ENCODE measurements around the gene SNX17. TPM values are rescaled to one million over a fixed set of nuclear protein-coding genes. Genes with fewer than 3 reads are reported as not detected.
"Not testable (repeated sequence)": the region's sequence is repeated elsewhere in the genome, so short reads cannot be mapped to it uniquely, and the experiment has no call there.

The SNX17 gene, protein sequence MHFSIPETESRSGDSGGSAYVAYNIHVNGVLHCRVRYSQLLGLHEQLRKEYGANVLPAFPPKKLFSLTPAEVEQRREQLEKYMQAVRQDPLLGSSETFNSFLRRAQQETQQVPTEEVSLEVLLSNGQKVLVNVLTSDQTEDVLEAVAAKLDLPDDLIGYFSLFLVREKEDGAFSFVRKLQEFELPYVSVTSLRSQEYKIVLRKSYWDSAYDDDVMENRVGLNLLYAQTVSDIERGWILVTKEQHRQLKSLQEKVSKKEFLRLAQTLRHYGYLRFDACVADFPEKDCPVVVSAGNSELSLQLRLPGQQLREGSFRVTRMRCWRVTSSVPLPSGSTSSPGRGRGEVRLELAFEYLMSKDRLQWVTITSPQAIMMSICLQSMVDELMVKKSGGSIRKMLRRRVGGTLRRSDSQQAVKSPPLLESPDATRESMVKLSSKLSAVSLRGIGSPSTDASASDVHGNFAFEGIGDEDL
- 229 and 234 TPM in 2 replicates for total RNA-seq (2014; rRNA removed; shearing (Covaris generic))
- polyA plus RNA-seq (2015; cell fraction: cytosol; rRNA removed): 183 and 218 TPM in 2 replicates
- 154 and 181 TPM in 2 replicates for polyA plus RNA-seq (2015; cell fraction: nucleus; rRNA removed)

DNA sequence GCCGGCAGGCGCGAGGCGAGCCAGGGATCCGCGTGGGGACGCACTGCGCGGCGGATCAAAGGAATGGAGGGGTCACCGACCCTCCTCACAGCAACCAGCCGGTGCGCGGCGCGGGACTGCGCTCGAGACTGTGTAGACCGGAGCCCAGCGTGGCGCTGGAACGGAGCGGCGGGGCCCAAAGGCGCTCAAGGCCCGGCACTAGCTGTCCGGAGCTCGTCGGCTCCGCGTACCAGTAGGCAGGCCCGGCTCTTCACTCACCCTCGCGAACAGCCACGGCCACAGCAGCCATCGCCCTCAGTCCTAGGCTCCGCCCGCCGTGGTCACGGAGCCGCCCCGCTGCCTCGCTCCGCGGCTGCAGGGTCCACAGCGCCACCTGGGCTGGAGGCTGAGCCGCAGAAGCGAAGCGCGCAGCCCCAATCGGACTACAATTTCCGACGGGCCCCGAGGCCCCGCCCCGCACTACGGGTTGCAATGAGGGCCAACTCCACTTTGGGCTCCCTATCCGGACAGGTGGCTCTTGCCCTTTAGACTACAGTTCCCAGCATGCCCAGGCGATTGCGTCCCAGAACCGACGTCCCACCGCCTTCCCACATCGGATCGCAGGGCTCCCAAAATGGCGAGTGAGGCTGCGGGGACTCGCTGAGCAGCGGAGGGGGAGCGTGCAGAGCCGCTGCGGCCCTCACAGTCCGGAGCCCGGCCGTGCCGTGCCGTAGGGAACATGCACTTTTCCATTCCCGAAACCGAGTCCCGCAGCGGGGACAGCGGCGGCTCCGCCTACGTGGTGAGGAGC, at the start of gene SNX17, which contains the start of gene EIF2B4:
Gene SNX17 (plus strand): TSS at position 591 of the 790 bp plus-strand sequence. CDS start 128 bp downstream, at position 719.
Gene EIF2B4 (minus strand): TSS at position 313 of the 790 bp plus-strand sequence. CDS start 24 bp downstream, at position 289.
- peak; percentile 100 for DNase-seq (ENCODE audit: low read depth, low spot score)
- in situ Hi-C loops (cut with HindIII; ENCODE audit: low pct_unique_long_range_greater_than_20kb, low sequenced_read_pairs): no loop called here

DNA sequence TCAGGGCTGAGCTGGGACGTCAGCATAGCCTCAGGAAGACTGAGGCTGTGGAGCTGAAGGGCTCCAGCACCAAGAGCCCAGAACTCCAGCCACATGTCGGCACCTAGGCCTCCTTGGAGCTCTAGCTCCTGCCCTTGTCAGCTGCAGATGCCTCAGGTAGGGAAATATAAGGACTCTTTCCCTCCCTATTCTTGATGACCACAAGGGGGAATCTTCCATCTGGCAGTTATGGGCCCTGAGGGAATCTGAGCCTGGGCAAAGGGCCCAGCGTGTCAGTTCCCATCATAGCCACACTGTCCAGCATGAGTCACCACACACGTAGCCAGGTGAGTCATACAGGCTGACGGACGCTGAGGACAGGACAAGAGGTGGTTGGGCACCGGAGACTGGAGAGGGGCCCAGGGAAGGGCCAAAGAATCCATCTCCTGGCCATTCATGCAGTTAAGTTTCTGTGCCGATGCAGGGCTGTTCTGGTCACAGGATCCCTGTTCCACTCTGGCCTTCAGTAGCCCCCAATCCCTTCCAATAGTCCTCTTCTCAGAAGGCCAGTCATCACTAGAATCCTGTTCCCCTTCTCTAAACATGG, 49.4 kb upstream of the SNX17 start:
- in situ Hi-C loops (cut with HindIII; ENCODE audit: low pct_unique_long_range_greater_than_20kb, low sequenced_read_pairs): no loop called here

DNA sequence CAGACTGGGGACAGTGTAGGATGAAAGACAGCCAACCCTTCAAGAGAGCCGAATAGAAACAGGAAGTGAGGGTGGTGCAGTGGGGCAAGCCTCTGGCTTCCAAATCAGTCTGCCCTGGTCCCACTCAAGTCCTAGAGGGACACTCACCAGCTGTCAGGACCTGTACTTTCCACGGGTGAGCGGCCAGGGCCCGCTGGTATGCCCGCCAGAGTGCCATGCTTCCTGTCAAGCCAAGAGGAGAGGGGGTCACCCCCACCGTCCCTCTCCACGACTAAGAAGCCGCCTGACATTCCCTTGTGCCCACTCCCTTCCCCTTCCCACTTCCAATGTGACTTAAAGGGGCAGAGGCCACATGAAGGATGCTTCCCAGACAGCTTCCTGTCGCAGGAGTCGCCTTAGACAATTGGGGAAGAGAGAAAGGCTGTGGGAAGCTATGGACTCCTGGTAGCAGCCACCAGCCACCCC, 48.1 kb upstream of the SNX17 start:
- in situ Hi-C loops (cut with HindIII; ENCODE audit: low pct_unique_long_range_greater_than_20kb, low sequenced_read_pairs): no loop called here
- peak; percentile 28 for DNase-seq (ENCODE audit: low read depth, low spot score)

More for the DNA sequence above, 49.4 kb upstream of the SNX17 start:
- DNase-seq (ENCODE audit: low read depth, low spot score): peak; percentile 95

DNA sequence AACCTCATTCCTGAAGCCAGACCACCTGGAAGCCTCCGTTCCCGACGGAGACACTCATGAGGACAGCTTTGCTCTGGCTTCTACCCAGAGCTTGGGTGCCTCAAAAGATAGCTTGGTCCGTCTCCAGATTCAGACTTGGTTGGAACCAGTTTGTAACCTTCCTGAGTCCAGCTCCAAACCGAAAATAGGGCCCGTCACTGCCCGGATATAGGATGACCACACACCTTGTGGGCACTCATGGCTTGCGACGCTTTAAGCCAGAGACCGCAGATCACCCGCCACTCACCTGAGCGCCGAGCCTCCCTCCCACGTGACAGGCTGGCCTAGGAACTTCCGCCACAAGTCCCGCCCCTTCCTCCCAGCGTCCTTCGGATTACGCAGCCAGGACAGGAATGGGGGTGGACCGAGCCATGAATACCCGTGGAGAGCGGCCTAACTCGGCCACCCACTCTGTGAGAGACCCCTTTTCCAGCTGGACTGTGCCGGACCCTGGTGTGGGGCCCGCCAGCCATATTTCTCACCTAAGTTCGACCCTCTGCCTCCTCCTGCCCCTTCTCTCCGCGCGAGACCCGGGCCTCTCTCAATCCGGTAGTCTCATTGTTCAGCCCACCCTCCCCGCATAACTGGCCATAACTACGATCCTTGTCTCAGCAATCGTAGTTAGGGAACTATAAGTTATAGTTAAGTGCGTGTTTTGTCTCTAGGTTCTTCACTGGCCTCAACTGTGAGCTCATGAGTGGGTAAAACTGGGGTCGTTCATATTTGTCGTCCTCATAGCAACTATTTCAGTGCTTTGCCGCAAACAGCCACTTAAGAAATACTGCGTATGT, 47.4 kb upstream of the SNX17 start, which contains the start of gene MPV17:
Gene MPV17 (minus strand): TSS at position 332 of the 830 bp plus-strand sequence. CDS start 580 bp downstream, outside the sequence.
- in situ Hi-C loops (cut with HindIII; ENCODE audit: low pct_unique_long_range_greater_than_20kb, low sequenced_read_pairs): no loop called here
- peak; percentile 97 for DNase-seq (ENCODE audit: low read depth, low spot score)

DNA sequence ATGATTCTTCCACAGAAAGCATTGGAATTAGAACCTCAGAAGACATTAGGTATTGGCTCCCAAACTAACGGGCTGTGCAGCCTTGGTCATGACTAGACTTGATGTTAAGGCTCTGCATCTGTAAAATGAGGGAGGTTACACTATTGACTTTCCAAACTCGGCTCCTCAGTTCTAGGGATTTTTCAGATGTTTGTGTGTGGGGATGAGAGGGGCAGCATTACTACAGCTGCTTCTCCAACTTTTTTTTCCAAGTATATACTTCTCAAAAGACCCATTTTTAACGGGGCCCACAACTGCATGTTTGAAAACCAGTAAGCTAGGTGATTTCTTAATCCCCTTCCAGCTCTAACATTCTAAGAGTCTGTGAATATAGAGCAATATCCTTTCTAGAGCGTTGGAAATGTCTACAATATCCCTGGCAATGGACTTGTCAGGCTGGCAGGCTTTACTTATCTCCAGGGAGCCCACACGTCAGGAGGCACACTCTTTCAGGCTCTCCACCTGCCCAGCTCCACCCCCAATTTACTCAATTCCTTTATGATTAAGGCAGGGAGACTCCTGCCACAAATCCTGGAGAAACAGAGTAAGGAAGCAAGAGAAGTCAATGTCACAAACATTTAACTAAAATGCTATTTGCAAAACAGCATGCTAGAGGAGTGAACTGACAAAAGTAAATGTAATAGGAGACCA, 46.7 kb upstream of the SNX17 start:
- in situ Hi-C loops (cut with HindIII; ENCODE audit: low pct_unique_long_range_greater_than_20kb, low sequenced_read_pairs): no loop called here
- peak; percentile 21 for DNase-seq (ENCODE audit: low read depth, low spot score)

DNA sequence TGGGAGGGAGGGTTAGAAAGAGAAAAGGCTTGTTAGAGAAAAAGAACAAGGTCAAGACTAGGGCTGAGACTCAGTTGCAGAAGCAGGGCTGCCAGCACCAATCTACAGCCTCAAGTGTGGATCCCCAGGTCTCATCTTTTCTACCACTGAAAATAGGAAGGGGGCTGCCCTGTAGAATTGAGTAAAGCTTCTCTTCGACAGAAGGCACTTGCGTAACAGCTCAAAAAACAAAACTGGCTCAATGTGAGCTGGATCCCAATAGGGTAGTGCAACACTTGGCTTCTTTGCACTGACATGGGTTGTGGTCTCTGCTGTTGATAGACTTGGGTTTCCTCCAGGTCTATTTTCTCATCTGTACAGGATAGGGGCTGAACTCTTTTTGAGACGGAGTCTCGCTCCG, 45.7 kb upstream of the SNX17 start:
- DNase-seq (ENCODE audit: low read depth, low spot score): no peak
- in situ Hi-C loops (cut with HindIII; ENCODE audit: low pct_unique_long_range_greater_than_20kb, low sequenced_read_pairs): no loop called here

DNA sequence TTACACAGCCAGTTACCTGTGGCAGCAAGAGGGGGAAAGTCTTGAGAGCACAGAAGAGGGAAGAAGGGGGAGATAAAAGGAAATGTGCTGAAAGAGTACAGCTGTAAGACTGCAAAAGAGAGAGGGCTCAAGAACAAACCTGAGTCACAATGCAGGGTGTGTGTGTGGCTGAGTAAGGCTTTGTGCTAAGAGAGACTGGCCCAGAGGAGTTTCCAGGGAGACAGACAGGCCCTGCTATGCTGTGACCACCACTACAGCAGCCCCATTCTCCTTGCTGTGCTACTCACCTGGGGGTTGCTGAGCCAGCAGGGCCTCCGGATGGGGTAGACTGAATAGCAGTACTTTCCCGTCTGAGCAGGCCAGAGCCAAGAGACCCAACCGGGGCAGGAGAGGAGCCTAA, 35.1 kb upstream of the SNX17 start:
- in situ Hi-C loops (cut with HindIII; ENCODE audit: low pct_unique_long_range_greater_than_20kb, low sequenced_read_pairs): no loop called here
- no peak for DNase-seq (ENCODE audit: low read depth, low spot score)

DNA sequence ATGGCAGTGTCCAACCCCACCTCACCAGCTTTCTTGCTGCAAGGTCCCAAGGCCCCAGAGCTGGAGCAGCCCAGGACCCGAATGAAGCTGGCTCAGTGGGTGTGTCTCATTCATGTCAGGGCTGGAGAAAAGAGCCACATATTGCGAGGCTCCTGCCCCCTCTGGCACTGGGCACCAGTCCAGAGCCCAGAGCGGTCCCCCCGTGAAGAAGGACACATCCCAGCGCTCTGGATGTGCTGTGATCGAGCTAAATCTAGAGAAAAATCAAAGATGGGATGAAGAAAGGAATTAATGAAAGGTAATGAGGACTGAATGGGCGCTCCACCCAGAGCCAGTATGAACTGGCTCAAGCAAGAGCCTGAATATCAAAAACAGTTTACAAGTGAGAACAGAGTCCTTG, 34.2 kb upstream of the SNX17 start:
- DNase-seq (ENCODE audit: low read depth, low spot score): no peak
- in situ Hi-C loops (cut with HindIII; ENCODE audit: low pct_unique_long_range_greater_than_20kb, low sequenced_read_pairs): no loop called here

DNA sequence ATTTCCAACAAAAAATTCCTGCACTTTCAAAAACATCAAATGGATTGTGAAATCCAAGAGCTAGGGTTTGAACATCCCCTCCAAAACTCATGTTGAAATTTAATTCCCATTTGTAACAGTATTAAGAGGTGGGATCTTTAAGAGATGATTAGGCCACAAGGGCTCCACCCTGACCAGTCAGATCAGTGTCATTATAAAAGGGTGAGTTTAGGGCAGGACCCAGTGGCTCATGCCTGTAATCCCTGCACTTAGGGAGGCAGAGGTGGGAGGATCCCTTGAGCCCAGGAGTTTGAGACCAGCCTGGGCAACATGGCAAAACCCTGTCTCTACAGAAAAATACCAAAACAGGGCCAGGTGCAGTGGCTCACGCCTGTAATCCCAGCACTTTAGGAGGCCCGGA, 22.8 kb upstream of the SNX17 start:
- no peak for DNase-seq (ENCODE audit: low read depth, low spot score)
- in situ Hi-C loops (cut with HindIII; ENCODE audit: low pct_unique_long_range_greater_than_20kb, low sequenced_read_pairs): no loop called here

DNA sequence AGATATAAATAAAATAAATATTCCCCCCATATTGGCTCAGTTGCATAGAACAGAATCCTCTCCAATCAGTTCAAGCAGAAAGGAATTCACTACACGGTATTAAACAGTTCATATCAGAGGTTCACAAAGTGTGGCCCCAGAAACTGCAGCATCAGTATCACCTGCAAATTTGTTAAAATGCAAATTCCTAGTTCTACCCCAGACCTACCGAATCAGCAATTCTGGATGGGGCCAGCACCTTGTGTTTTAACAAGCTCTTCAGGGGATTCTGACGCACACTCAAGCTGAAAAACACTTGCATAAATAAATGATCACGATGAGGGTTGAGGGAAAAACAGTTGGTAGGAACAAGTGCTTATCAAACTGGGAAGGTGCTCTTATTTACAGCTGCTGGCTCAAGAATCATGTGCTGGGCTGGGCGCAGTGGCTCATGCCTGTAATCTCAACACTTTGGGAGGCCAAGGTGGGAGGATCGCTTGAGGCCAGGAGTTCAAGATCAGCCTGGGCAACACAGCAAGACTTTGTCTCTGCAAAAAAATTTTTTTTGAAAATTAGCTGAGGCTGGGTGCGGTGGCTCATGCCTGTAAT, 20.2 kb upstream of the SNX17 start:
- in situ Hi-C loops (cut with HindIII; ENCODE audit: low pct_unique_long_range_greater_than_20kb, low sequenced_read_pairs): no loop called here
- DNase-seq (ENCODE audit: low read depth, low spot score): no peak

DNA sequence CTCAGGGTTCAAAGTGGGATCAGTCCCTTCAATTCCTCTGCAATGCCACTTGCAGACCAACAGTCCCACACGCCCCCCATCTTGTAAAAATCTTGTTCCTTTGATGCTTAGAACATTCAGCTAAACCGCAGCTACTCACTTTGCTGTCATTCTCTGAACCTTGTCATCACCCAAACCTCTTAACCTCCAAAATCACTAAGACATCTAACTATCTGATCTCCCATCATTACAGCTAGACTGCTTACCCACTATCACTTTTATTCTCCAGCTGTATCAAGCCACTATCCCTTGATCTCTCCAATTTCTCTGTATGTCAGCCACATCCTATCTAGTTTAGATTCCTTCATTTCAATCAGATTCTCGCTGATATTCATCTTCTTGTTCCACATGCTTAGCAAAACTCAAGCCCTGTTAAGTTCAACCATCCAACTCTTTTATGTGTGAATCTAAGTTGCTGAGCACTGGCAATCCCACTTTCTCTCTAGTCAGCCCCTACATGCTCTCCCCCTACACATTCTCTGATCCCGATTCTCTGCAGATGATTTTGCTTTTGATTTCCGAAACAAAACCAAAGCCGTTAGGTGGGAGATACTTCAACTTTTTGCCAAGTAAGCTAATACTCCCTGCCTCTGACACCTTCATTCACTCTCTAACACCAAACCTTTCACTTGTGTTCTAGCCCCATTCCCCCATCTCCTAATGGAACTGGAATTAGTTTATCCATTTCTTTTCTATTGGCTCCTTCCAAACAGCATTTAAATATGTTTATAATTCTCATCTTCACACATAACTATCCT, 18.4 kb upstream of the SNX17 start:
- in situ Hi-C loops (cut with HindIII; ENCODE audit: low pct_unique_long_range_greater_than_20kb, low sequenced_read_pairs): no loop called here

DNA sequence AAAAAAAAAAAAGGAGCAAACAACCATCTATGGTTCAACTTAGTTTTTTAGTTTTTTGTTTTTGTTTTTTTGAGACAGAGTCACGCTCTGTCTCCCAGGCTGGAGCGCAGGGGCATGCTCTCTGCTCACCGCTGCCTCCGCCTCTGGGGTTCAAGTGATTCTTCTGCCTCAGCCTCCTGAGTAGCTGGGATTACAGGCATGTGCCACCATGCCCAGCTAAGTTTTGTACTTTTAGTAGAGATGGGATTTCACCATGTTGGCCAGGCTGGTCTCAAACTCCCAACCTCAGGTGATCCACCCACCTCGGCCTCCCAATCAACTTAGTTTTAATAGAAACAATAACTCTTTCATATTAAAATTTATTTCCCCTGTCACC, 17.0 kb upstream of the SNX17 start:
- in situ Hi-C loops (cut with HindIII; ENCODE audit: low pct_unique_long_range_greater_than_20kb, low sequenced_read_pairs); DNase-seq (ENCODE audit: low read depth, low spot score): not testable (repeated sequence)

More for the DNA sequence above, 18.4 kb upstream of the SNX17 start:
- DNase-seq (ENCODE audit: low read depth, low spot score): no peak

DNA sequence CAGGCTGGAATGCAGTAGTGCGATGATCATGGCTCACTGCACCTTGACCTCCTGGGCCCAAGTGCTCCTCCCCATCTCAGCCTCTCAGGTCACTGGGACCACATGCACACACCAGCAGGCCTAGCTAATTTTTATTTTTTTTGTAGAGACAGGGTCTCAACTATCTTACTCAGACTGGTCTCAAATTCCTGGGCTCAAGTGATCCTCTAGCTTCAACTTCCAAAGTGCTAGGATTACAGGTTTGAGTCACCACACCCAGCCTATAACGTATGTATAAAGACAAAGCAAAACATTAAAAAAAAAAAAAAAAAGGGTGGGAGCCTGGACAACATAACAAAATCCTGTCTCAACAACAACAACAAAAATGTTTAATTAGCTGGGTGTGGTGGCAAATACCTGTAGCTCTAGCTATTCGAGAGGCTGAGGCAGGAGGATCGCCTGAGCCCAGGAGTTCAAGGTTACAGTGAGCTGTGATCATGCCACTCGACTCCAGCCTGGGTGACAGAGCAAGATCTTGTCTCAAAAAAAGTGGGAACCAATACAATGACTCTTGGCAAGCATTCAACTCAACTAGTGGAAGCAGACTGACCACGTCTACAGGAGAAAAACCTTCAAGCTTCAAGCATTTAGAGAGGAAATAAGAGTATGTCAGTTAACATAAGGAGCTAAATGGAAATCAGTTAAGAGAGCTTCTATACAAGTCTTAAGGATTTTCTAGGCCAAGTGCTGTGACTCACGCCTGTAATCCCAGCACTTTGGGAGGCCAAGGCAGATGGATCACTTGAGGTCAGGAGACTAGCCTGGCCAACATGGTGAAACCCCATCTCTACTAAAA, 16.4 kb upstream of the SNX17 start:
- in situ Hi-C loops (cut with HindIII; ENCODE audit: low pct_unique_long_range_greater_than_20kb, low sequenced_read_pairs): no loop called here

DNA sequence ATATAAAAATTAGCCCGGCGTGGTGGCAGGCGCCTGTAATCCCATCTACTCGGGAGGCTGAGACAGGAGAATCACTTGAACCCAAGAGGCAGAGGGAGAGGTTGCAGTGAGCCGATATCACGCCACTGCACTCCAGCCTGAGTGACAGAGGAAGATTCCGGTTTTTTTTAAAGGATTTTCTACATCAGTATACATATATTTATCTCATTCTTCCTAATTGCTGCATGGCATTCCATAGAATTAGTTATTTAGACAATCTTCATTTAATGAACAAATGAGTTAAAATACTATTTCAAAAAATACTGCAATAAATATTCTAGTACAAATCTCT, 15.9 kb upstream of the SNX17 start:
- in situ Hi-C loops (cut with HindIII; ENCODE audit: low pct_unique_long_range_greater_than_20kb, low sequenced_read_pairs): no loop called here

More for the DNA sequence above, 16.4 kb upstream of the SNX17 start:
- no peak for DNase-seq (ENCODE audit: low read depth, low spot score)

DNA sequence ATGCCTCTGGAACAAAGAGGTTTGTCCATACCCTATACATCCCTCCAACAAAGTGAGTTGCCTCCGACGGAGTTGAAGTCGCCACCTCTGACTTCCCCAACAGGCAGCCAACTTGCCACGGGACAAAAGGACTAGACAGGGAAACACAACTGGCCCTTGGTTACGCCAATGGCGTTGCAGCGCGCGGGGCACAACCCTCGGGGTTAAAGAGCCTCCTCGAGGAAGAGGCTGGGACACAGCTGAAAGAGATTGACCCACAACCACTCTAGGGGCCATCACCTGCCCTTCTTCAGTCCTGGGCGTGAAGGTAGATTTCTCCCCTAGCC, 14.4 kb upstream of the SNX17 start:
- in situ Hi-C loops (cut with HindIII; ENCODE audit: low pct_unique_long_range_greater_than_20kb, low sequenced_read_pairs): no loop called here
- peak; percentile 81 for DNase-seq (ENCODE audit: low read depth, low spot score)

More for the DNA sequence above, 15.9 kb upstream of the SNX17 start:
- DNase-seq (ENCODE audit: low read depth, low spot score): no peak
